ENCODE data around the gene PTPRD. TPM values are rescaled to one million over a fixed set of nuclear protein-coding genes. Genes with fewer than 3 reads are reported as not detected.

The PTPRD gene
- total RNA-seq, 1 donor, result 26.3 TPM

DNA sequence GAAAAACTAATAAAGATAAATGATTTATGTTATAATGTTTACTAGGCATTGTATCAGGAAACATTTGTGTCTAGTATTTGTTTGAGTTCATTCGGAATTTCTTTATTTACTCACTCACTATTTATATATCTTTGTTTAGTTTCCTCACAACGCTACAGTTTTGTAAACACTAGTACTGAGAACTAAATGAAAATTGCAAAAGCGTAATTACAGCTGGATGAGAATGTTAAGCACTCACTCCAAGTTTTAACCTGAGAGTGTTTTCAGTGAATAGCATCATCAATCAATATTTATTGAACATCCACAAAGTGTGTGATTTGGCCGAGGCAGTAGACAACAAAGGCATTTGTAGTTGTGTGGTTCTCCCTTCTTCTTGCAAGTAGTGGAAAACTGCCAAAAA, 1843.6 kb downstream of the PTPRD start:
- TF ChIP-seq, protein P1, sequence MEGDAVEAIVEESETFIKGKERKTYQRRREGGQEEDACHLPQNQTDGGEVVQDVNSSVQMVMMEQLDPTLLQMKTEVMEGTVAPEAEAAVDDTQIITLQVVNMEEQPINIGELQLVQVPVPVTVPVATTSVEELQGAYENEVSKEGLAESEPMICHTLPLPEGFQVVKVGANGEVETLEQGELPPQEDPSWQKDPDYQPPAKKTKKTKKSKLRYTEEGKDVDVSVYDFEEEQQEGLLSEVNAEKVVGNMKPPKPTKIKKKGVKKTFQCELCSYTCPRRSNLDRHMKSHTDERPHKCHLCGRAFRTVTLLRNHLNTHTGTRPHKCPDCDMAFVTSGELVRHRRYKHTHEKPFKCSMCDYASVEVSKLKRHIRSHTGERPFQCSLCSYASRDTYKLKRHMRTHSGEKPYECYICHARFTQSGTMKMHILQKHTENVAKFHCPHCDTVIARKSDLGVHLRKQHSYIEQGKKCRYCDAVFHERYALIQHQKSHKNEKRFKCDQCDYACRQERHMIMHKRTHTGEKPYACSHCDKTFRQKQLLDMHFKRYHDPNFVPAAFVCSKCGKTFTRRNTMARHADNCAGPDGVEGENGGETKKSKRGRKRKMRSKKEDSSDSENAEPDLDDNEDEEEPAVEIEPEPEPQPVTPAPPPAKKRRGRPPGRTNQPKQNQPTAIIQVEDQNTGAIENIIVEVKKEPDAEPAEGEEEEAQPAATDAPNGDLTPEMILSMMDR (IDR thresholded peaks at IDR 0.05; ENCODE audit: insufficient read depth, low read depth, low read length), result no peak
- no peak overlapping the region for H3K4me3 ChIP-seq (ENCODE audit: low read depth, low read length)
- DNase-seq (ENCODE audit: low read depth), result no peak

DNA sequence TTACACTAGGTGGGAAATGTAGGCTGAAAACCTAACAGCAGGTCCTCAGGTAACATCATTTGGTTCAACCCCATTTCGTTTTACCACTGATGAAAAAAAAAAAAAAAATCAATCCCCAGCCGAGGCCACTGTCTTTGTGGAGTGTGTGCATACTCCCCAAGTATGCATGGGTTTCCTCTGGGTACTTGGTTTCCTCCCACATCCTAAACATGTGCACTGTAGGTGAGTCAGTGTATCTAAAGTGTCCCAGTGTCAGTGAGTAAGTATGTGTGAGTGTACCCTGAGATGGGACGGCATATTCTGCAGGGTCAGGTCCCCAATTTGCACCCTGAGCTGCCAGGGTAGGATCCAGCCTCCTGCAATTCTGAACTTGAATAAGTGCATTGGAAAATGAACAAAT, 1846.7 kb downstream of the PTPRD start:
- H3K4me3 ChIP-seq (ENCODE audit: low read depth, low read length), result no peak overlapping the region
- no peak for DNase-seq (ENCODE audit: low read depth)
- TF ChIP-seq, protein P1 (IDR thresholded peaks at IDR 0.05; ENCODE audit: insufficient read depth, low read depth, low read length), result no peak

DNA sequence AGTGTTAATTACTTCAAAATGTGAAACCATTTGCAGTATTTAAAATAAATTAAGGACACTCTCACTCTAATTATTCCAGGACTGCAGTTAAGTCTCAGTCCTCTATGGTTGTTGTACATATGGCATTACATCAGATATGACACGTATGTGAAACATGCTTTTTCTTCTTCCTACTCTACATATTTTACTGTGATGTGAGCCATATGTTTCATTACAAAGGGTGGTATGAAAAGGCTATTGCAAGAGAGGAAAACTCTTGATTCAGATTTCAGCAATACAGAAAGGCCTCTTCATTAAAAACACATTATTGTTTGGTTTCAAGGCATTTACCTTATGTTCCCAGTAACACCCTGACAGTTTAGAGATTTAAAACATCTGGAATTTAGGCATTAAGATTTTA, 1848.8 kb downstream of the PTPRD start:
- TF ChIP-seq, protein P1 (IDR thresholded peaks at IDR 0.05; ENCODE audit: insufficient read depth, low read depth, low read length), result no peak
- no peak overlapping the region for H3K4me3 ChIP-seq (ENCODE audit: low read depth, low read length)
- no peak for DNase-seq (ENCODE audit: low read depth)

DNA sequence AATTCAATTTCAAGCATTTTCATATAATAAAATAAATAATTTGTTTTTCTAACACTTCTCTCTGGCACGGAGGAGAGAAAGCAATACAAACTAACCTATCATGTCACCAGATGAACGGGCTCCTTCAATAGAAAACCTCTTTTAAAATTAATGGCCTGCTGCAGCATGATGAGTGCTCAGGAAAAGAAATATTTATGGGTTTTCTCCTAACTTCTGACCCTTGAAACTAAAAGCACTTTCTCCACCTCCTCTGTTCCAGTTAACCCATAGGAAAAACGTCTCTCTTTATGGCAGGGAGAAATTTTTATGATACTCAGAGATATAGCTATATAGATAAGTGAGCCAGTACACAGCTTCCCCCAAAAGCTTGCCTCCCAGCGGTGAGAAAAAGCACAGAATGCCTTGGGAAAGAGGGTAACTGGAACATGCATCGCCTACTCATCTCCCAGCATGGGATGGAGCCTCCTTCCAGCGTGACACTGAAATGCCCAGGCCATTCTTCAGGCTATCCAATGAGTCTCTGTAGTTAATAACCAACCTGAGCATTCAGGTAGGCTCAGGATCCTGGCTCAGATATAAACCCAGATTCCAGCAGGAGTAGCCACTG, 1850.2 kb downstream of the PTPRD start:
- TF ChIP-seq, protein P1 (IDR thresholded peaks at IDR 0.05; ENCODE audit: insufficient read depth, low read depth, low read length), result no peak
- H3K4me3 ChIP-seq (ENCODE audit: low read depth, low read length), result no peak overlapping the region
- DNase-seq (ENCODE audit: low read depth), result no peak

DNA sequence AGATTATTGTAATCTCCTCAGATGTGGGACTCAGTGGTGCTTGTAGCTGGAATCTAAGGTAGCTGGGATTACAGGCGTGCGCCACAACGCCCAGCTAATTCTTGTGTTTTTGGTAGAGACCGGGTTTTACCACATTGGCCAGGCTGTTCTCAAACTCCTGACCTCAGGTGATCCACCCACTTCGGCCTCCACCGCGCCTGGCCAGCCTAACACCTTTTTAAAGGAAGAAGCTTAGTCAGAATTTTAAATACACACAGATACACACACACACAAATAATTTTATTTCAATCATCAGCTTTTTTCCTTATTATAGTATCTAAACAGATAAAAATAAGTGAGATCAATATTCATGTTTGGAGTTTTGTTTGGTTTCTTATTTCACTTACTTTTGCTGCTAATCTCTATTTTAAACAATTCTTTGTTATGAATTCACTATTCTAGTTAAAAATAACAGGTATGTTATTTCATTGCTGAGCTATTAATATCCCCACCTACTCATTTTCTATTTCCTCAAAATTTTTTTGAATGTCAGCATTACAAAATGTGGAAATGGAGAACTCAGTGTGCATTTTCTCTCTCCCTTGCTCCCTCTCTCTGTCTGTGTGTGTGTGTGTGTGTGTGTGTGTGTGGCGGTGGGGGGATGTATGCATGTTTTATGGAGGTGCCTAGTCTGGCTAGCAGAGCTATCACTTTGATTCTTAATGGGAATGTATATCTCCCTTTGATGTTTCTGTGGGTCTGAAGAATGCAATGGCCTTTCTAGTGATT, 1852.6 kb downstream of the PTPRD start:
- no peak overlapping the region for H3K4me3 ChIP-seq (ENCODE audit: low read depth, low read length)
- no peak for DNase-seq (ENCODE audit: low read depth)
- TF ChIP-seq, protein P1 (IDR thresholded peaks at IDR 0.05; ENCODE audit: insufficient read depth, low read depth, low read length), result no peak

DNA sequence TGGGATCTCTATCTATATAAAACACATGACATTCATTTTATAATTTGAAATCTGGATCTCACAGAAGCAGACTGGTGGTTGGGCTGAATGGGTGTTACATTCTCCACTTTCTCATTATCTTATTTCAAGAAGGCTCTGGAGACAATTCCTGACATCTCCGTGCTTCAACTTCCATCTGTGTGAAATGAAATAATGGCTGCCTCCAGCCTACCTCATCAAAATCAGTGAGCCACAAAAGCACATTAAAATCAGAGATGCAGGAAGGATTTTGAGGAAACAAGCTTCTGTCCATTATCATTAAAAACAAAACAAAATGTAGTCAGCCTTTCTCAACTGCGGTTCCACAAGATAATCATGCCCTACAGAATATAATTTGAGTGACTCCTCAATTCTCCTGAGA, 1854.9 kb downstream of the PTPRD start:
- no peak for DNase-seq (ENCODE audit: low read depth)
- TF ChIP-seq, protein P1 (IDR thresholded peaks at IDR 0.05; ENCODE audit: insufficient read depth, low read depth, low read length), result no peak
- H3K4me3 ChIP-seq (ENCODE audit: low read depth, low read length), result no peak overlapping the region

All from fibroblast of villous mesenchyme (primary cell).